SU-DHL-6 (cell line): ENCODE measurements around the gene NTSR1.

Experiments used
- H2AFZ ChIP-seq: fragments of 200-600 bp; sonication (generic); 2 replicates; pipeline ENCODE4 v1.6.1; 2014; ENCODE audit warnings: low read depth, mild to moderate bottlenecking, moderate library complexity, mixed read lengths, antibody characterized with exemption, low read length; ENCODE audit not compliant: severe bottlenecking
- H3F3A ChIP-seq: fragments of 200-600 bp; shearing (Covaris generic); 2 replicates; pipeline ENCODE4 v1.6.0; 2016; ENCODE audit warnings: antibody characterized with exemption, mild to moderate bottlenecking; ENCODE audit not compliant: insufficient read depth
- H3K27ac ChIP-seq: fragments of 200-600 bp; sonication (generic); 2 replicates; pipeline ENCODE4 v1.5.1; 2016; ENCODE audit warnings: low read depth, mild to moderate bottlenecking, low read length, moderate library complexity, mixed read lengths
- H3K27me3 ChIP-seq: fragments of 200-600 bp; sonication (generic), shearing (Covaris generic); 2 replicates; pipeline ENCODE4 v1.6.0; 2014; ENCODE audit warnings: mild to moderate bottlenecking, low read length
- H3K36me3 ChIP-seq: fragments of 200-600 bp; sonication (generic); 2 replicates; pipeline ENCODE4 v1.6.1; 2014; ENCODE audit warnings: mild to moderate bottlenecking, low read length, mixed read lengths
- H3K4me2 ChIP-seq: fragments of 300-600, 200-600 bp; shearing (Covaris generic), sonication (generic); 2 replicates; pipeline ENCODE4 v1.6.0; 2014; ENCODE audit warnings: low read length, low read depth, mild to moderate bottlenecking; ENCODE audit not compliant: poor library complexity, severe bottlenecking
- H3K4me3 ChIP-seq: fragments of 200-600 bp; sonication (generic); 2 replicates; pipeline ENCODE4 v1.5.1; 2014; ENCODE audit warnings: antibody characterized with exemption, low read length, mild to moderate bottlenecking, mixed read lengths; ENCODE audit not compliant: insufficient read depth, poor library complexity, severe bottlenecking
- H3K79me2 ChIP-seq: fragments of 200-600 bp; sonication (generic); 2 replicates; pipeline ENCODE4 v1.6.1; 2014; ENCODE audit warnings: mild to moderate bottlenecking, low read length, moderate library complexity; ENCODE audit not compliant: insufficient read depth
- H3K9ac ChIP-seq: fragments of 200-600 bp; sonication (generic); 2 replicates; pipeline ENCODE4 v1.7.0; 2014; ENCODE audit warnings: mild to moderate bottlenecking, low read length
- H3K9me2 ChIP-seq: fragments of 200-600 bp; sonication (generic); replicated peaks from 2 replicates; pipeline ENCODE4 v1.6.1; 2014; ENCODE audit warnings: low read length; ENCODE audit not compliant: insufficient read depth
- H3K9me3 ChIP-seq: fragments of 200-600 bp; sonication (generic); 2 replicates; pipeline ENCODE4 v1.6.1; 2014; ENCODE audit warnings: low read length, mixed read lengths; ENCODE audit not compliant: insufficient read depth
- H4K20me1 ChIP-seq: fragments of 200-600 bp; sonication (generic); 2 replicates; pipeline ENCODE4 v1.6.1; 2014; ENCODE audit warnings: low read depth, mild to moderate bottlenecking, antibody characterized with exemption, low read length, moderate library complexity, mixed read lengths
- CTCF ChIP-seq: fragments of 200-600 bp; sonication (generic); IDR thresholded peaks from one replicate; pipeline ENCODE4 v1.5.1; 2017; ENCODE audit warnings: antibody characterized with exemption, mild to moderate bottlenecking, low read length, moderate library complexity; ENCODE audit not compliant: insufficient read depth, poor library complexity, severe bottlenecking
- EZH2phosphoT487 ChIP-seq: fragments of 200-600 bp; sonication (generic), shearing (Covaris generic); conservative IDR thresholded peaks from 2 replicates; pipeline ENCODE4 v1.6.1; 2018; ENCODE audit warnings: mild to moderate bottlenecking, antibody characterized with exemption, low read length, moderate library complexity, mixed read lengths

NTSR1 gene

GRCh38 chr20:62778601-62779416 is 70.2 kb downstream of the NTSR1 start:
- Histone ChIP-seq H3K9me3 (no peaks in the 10 kb centered on the region), H3F3A (no peaks in the 10 kb centered on the region), H3K4me3 (no peak overlapping the region), H3K9me2 (no peaks in the 10 kb centered on the region), H3K36me3 (no peaks in the 10 kb centered on the region), H3K9ac (no peak overlapping the region), H3K4me2 (no peak overlapping the region), H3K79me2 (no peaks in the 10 kb centered on the region), H2AFZ (no peak overlapping the region), H3K27ac (no peak overlapping the region), H4K20me1 (no peaks in the 10 kb centered on the region), H3K27me3 (no peaks in the 10 kb centered on the region)
- TF ChIP-seq EZH2phosphoT487 (no peak), CTCF (no peak)

- Histone ChIP-seq H3K9me3 (no peaks in the 10 kb centered on the region), H3K27ac (no peak overlapping the region), H3K9me2 (no peaks in the 10 kb centered on the region), H2AFZ (no peak overlapping the region), H3K4me2 (no peak overlapping the region), H3K4me3 (no peak overlapping the region), H3K27me3 (no peaks in the 10 kb centered on the region), H3K9ac (no peak overlapping the region), H3F3A (no peaks in the 10 kb centered on the region), H3K36me3 (no peaks in the 10 kb centered on the region), H3K79me2 (no peaks in the 10 kb centered on the region), H4K20me1 (no peaks in the 10 kb centered on the region)
- TF ChIP-seq EZH2phosphoT487 (no peak), CTCF (no peak)
These were observed 70.7 kb downstream of the NTSR1 start for GRCh38 chr20:62779417-62779685.

- TF ChIP-seq CTCF (no peak), EZH2phosphoT487 (no peak)
- Histone ChIP-seq H3K27ac (no peak overlapping the region), H3K36me3 (no peaks in the 10 kb centered on the region), H4K20me1 (no peaks in the 10 kb centered on the region), H3K9me2 (no peaks in the 10 kb centered on the region), H2AFZ (no peak overlapping the region), H3K79me2 (no peaks in the 10 kb centered on the region), H3K9me3 (no peaks in the 10 kb centered on the region), H3K9ac (no peak overlapping the region), H3K27me3 (no peaks in the 10 kb centered on the region), H3F3A (no peaks in the 10 kb centered on the region), H3K4me2 (no peak overlapping the region), H3K4me3 (no peak overlapping the region)
These were observed 71.6 kb downstream of the NTSR1 start for GRCh38 chr20:62780204-62780603.
